HG02884 (cell line): ENCODE results near the gene CELF2.
A peak's percentile ranks its signal among the peaks of the same experiment; 100 is the strongest.

Source experiments
- ATAC-seq: cut with Tn5 transposase; IDR thresholded peaks from one replicate; pipeline ENCODE4 v1.9.1; 2021; ENCODE audit warnings: mild to moderate bottlenecking, moderate library complexity; ENCODE audit not compliant: unreplicated experiment

Gene CELF2

DNA sequence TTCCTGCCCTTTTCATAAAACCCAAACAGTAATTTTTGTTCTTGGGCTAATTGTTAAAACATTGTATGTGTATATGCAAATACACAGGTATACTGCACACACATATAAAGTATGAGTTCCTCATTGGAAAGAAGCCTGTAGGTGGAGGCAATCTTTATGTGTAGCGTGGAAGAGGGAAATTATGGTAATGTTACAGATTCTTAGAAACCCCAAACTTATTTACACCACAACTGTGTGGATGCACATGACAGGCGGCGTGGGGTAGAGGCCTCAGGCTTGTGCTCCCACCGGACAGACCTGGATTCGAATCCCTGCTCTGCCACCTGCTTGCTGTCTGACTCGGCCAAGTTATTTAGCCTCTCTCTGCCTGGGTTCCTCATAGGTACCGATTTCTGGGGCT is 223.0 kb downstream of the CELF2 start:
- no peak for ATAC-seq

DNA sequence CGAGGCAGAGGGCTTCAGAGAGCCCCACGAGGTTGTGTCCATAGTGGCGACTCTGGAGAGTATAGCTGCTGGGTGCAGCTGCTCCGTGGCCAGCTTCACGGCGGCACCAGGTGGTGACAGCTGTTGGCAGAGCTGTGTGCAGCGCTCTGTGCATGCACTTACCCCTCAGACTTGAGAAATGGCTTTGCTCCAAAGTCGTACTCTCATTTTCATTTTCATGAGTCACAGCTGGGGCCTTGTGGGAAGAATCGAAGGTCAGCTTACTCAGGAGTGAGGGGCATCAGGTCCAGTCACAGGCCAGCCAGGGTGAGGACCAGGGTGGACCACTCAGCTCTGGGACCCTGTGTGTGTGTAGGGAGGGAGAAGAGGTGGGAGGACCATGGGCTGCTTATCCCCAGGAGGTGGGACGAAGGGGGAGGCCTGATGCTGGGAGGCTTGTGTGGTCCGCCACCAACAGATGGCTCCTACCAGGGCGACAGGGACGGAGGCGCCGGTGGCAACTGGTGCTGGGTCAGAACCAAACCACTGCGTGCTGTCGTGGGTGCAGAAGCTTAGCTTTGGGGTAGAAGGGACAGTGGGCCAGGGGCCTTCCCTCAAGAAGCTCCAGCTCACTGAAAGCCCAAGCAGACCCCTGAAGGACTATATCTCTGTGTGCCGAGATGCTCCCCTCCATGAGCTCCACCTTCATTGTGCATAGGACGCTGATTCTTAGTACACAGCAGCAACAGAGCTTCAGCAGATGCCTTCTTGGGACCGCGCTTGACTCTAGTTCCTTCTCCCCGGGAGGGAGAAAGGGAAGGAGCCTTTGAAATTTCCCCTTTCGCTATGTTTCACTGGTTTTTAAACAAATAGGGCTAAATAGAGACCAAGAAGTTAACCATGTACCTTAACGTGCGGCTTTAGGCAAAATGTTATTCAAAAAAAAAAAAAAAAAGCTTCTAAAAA is 225.0 kb downstream of the CELF2 start:
- ATAC-seq = peak; percentile 46

GRCh38 chr10:11243425-11244222 is 226.0 kb downstream of the CELF2 start:
- no peak for ATAC-seq

- ATAC-seq = no peak
Measured at GRCh38 chr10:11245095-11245479, 227.4 kb downstream of the CELF2 start.

- peak; percentile 48 for ATAC-seq
Measured at GRCh38 chr10:11245510-11245909, 227.8 kb downstream of the CELF2 start.

- no peak for ATAC-seq
Measured at GRCh38 chr10:11245981-11246590, 228.4 kb downstream of the CELF2 start.

GRCh38 chr10:11246752-11247467 is 229.2 kb downstream of the CELF2 start:
- ATAC-seq = no peak

GRCh38 chr10:11249152-11249807 is 231.6 kb downstream of the CELF2 start:
- ATAC-seq = no peak

DNA sequence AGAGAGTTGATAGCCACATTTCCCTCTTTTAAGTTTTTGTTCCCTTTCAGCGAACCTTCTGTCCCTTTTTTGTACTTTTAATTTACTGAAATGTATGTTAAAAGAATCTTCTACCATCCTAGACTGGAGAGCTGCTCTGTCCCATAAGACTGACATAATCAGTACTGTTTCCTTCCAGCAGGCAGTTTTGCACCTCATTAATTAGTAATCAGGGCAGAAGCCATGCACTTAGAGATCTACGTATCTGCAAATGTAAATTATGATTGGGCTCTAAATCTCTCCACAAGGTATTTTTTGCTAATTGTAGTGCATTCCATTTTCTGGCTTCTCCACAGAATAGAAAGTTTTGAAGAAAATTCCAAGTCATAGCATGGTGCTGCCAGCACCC is 232.1 kb downstream of the CELF2 start:
- ATAC-seq = no peak

DNA sequence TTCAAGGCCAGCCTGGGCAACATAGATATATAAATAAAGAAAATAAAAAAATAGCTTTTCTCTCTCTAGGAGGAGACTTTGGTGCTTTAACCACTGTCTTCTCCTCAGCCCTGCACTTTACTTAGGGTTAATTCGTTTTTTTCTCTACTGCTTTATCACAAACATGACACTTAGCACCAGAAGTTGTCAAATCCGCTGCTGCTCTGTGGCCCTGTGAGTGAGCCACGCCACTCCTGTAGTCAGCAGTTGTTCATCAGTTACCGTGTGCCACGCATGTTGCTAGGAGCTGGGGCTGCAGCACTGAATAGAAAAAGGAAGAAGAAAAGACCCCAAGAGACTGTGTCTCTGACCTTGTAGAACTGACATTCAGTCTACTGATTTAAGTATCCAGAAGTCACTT is 232.6 kb downstream of the CELF2 start:
- ATAC-seq = no peak

DNA sequence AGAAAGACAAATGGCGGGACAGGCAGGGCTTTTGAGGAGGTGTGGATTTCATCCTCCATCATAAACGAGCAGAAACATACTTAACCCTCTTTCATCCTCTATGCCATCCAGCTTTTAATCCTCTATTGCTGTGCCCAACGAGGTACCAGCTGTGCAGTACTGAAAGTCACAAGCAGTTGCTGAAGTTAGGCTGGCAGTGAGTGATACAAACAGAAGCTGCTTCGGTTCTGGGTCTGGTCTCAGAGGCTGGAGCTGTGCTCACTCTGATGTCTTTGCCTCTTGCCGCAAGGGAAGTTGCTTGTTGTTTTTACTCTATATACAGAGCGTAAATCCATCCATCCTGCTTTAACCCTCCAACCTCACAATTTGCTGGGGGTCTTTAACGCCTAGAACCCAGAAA is 235.2 kb downstream of the CELF2 start:
- no peak for ATAC-seq

GRCh38 chr10:11253385-11254002 is 235.8 kb downstream of the CELF2 start:
- no peak for ATAC-seq

- no peak for ATAC-seq
Measured at GRCh38 chr10:11255156-11255555, 237.5 kb downstream of the CELF2 start.

DNA sequence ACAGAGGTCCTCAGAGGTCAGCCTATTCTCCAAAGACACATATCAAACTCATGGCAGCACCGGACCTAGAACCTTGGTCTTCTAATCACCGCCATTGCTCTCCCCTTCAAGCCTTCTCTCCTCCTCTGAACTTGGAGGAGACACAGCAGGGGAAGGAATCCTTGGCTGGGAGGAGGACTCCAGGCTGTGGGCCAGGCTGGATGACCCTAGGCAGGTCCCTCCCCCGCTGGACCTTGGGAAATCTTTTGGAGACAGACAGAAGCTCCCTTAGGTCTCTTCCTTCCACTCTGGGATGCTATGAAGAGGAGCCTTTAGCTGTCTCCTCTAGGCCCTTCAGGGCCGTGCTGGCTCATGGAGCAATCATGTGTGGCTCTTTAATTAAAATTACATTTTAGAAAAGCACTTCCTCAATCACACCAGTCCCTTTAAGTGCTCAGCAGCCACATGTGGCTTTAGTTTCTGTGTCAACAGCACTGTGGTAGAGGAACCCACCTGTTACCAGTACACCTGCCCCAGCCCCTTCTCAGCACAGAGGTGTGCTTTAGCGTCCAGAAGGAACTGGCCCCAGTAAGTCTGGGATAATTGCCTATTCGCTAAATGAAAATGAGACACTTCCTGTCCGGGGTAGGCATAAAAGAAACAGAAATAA is 238.2 kb downstream of the CELF2 start:
- ATAC-seq = peak; percentile 56

DNA sequence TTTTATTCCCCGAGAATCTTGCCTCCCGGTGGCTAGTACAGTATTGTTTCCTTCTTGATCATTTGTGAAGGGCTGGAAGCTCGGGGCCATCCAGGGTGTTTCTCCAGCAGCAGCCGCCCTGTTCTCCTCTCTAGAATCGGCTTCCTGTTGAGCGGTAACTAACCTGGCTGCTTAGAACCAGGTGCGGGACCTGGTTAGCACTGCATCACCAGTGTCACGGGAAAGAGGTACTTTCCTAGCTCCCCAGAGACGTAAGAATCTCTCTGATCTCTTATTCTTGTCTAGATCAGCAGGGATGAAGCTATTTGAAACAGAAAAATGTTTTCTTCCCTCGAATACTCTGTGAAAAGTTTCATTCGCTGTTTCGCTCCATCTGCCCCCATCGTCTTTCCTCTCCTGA is 239.2 kb downstream of the CELF2 start:
- ATAC-seq = peak; percentile 35

DNA sequence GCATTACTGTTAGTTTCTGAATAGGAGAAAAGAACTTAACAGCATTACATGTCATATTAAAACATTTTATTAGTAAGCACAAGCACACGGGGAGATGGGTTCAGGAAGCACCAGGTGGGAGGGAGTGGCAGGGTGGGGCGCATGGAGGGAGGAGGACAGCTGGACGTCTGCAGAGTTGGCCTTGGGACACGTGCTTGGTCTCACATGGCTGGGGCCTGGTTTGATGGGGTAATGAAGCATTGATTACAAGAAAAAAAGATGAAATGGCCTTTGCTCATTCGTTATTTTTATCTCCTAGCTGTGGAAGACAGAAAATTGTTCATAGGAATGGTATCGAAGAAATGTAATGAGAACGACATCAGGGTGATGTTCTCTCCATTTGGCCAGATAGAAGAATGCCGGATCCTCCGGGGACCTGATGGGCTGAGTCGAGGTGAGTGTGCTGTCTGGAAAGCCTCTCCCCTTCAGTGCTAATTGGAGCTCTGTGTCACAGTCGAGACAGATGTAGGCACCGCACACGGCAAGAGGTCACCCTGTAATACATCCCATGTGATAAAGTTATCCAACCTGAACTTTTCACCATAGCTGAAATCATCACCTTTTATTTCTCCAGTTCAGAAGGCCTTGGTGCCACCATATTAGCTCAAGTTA is 239.9 kb downstream of the CELF2 start:
- no peak for ATAC-seq

- ATAC-seq = no peak
Measured at GRCh38 chr10:11260170-11260569, 242.5 kb downstream of the CELF2 start.

GRCh38 chr10:11261143-11261542 is 243.5 kb downstream of the CELF2 start:
- ATAC-seq = no peak
